Esophagus (tissue), 2 donors: ENCODE results near the gene ANO4. TPM values are rescaled to one million over a fixed set of nuclear protein-coding genes. Genes with fewer than 3 reads are reported as not detected.
"Not testable (repeated sequence)": the region's sequence is repeated elsewhere in the genome, so short reads cannot be mapped to it uniquely, and the experiment has no call there.

Source experiments
- H3K27ac ChIP-seq, 2 donors: one replicate each; pipeline ENCODE4 v1.5.1; 2013; ENCODE audit warnings: low read depth in 2 of 2, mild to moderate bottlenecking in 2 of 2, inconsistent platforms in 1 of 2, low read length in 1 of 2, moderate library complexity in 1 of 2
- H3K27me3 ChIP-seq, 2 donors: one replicate each; pipeline ENCODE4 v1.6.1; 2013; ENCODE audit warnings: low read length in 2 of 2, control low read depth in 1 of 2, mild to moderate bottlenecking in 1 of 2; ENCODE audit not compliant: insufficient read depth in 2 of 2, control insufficient read depth in 1 of 2
- H3K36me3 ChIP-seq, 2 donors: one replicate each; pipeline ENCODE4 v1.6.1; 2013; ENCODE audit warnings: low read length in 1 of 2; ENCODE audit not compliant: control insufficient read depth in 2 of 2, insufficient read depth in 2 of 2
- H3K4me1 ChIP-seq, 2 donors: one replicate each; pipeline ENCODE4 v1.6.1; 2013; ENCODE audit warnings: low read length in 1 of 2; ENCODE audit not compliant: control insufficient read depth in 2 of 2, insufficient read depth in 2 of 2
- H3K4me3 ChIP-seq, 2 donors: one replicate each; pipeline ENCODE4 v1.5.1; 2013; ENCODE audit warnings: low read length in 2 of 2, mild to moderate bottlenecking in 2 of 2, low read depth in 1 of 2, moderate library complexity in 1 of 2
- H3K9me3 ChIP-seq, 2 donors: one replicate each; pipeline ENCODE4 v1.6.1; 2013; ENCODE audit warnings: mild to moderate bottlenecking in 2 of 2, low read depth in 1 of 2, low read length in 1 of 2, moderate library complexity in 1 of 2; ENCODE audit not compliant: control insufficient read depth in 2 of 2, insufficient read depth in 1 of 2
- WGBS, 2 donors: extraction: QIAGEN DNeasy Blood & Tissue Kit; methylation state at CpG; one replicate each; pipeline ENCODE4 v1.1.7; 2013; 5-methylcytosine and 5-hydroxymethylcytosine counted together
- polyA plus RNA-seq, 2 donors: library from polyadenylated mRNA; stranded (reverse); fragments of 200-250 nt; gene quantifications; one replicate each; pipeline ENCODE4 v1.2.3, GENCODE V29; 2013
- donor health status: healthy with polysubstance abuse.
- donor health status: Bipolar disorder and iron deficiency.

ANO4 gene
- polyA plus RNA-seq, 2 donors, result 0.02 TPM; not detected in 1

- not testable (repeated sequence) for H3K4me3 ChIP-seq, H3K27ac ChIP-seq, H3K36me3 ChIP-seq, H3K9me3 ChIP-seq, H3K4me1 ChIP-seq, H3K27me3 ChIP-seq
Observed at GRCh38 chr12:100989509-100989908, 194.9 kb downstream of the ANO4 start.

- H3K27me3 ChIP-seq, result no peaks in the 10 kb centered on the region
- H3K27ac ChIP-seq, result no peak overlapping the region
- H3K4me3 ChIP-seq, result no peak overlapping the region
- peaks cover 2 to 4% of the 10 kb centered on the region in 2 donors for H3K4me1 ChIP-seq
- WGBS, 2 donors, result 64 to 78% methylated on average over 2 of the region's 2 CpGs
- H3K36me3 ChIP-seq, result no peaks in the 10 kb centered on the region
- no peaks in the 10 kb centered on the region for H3K9me3 ChIP-seq
Observed at GRCh38 chr12:100991102-100991501, 196.5 kb downstream of the ANO4 start.

GRCh38 chr12:100992194-100992593 lies 197.6 kb downstream of the ANO4 start:
- WGBS, 2 donors, result 88 to 95% methylated on average over 1 of the region's 1 CpG

GRCh38 chr12:100993916-100994450 lies 199.4 kb downstream of the ANO4 start:
- H3K36me3 ChIP-seq, result no peaks in the 10 kb centered on the region
- WGBS, 2 donors, result 84 to 89% methylated on average over 2 of the region's 2 CpGs
- no peaks in the 10 kb centered on the region for H3K27me3 ChIP-seq

More at GRCh38 chr12:100992194-100992593, 197.6 kb downstream of the ANO4 start:
- Histone ChIP-seq H3K9me3 (no peaks in the 10 kb centered on the region), H3K36me3 (no peaks in the 10 kb centered on the region), H3K4me1 (peaks cover 2 to 4% of the 10 kb centered on the region in 2 donors), H3K4me3 (no peak overlapping the region), H3K27me3 (no peaks in the 10 kb centered on the region), H3K27ac (no peak overlapping the region)

GRCh38 chr12:100995201-100995600 lies 200.6 kb downstream of the ANO4 start:
- Histone ChIP-seq H3K27me3 (no peaks in the 10 kb centered on the region), H3K27ac (no peak overlapping the region), H3K9me3 (no peaks in the 10 kb centered on the region), H3K36me3 (no peaks in the 10 kb centered on the region), H3K4me1 (no peaks in the 10 kb centered on the region), H3K4me3 (no peak overlapping the region)
- 44 to 53% methylated on average over 3 of the region's 3 CpGs for WGBS, 2 donors

More at GRCh38 chr12:100993916-100994450, 199.4 kb downstream of the ANO4 start:
- H3K9me3 ChIP-seq, result no peaks in the 10 kb centered on the region
- H3K27ac ChIP-seq, result no peak overlapping the region
- no peak overlapping the region for H3K4me3 ChIP-seq
- no peaks in the 10 kb centered on the region for H3K4me1 ChIP-seq

GRCh38 chr12:100995771-100996170 lies 201.2 kb downstream of the ANO4 start:
- Histone ChIP-seq H3K4me1 (no peaks in the 10 kb centered on the region), H3K27ac (no peak overlapping the region), H3K36me3 (no peaks in the 10 kb centered on the region), H3K27me3 (no peaks in the 10 kb centered on the region), H3K4me3 (no peak overlapping the region), H3K9me3 (no peaks in the 10 kb centered on the region)
- WGBS, 2 donors, result 84 to 91% methylated on average over 4 of the region's 4 CpGs

- H3K27ac ChIP-seq, result no peak overlapping the region
- no peaks in the 10 kb centered on the region for H3K27me3 ChIP-seq
- no peak overlapping the region for H3K4me3 ChIP-seq
- 85 to 86% methylated on average over 5 of the region's 5 CpGs for WGBS, 2 donors
- no peaks in the 10 kb centered on the region for H3K9me3 ChIP-seq
- no peaks in the 10 kb centered on the region for H3K36me3 ChIP-seq
- H3K4me1 ChIP-seq, result no peaks in the 10 kb centered on the region
Observed at GRCh38 chr12:101001669-101002068, 207.1 kb downstream of the ANO4 start.

- Histone ChIP-seq H3K27ac (no peak overlapping the region), H3K27me3 (no peaks in the 10 kb centered on the region), H3K9me3 (peaks cover 0 to 2% of the 10 kb centered on the region in 2 donors), H3K4me3 (no peak overlapping the region), H3K4me1 (no peaks in the 10 kb centered on the region), H3K36me3 (no peaks in the 10 kb centered on the region)
- 56 to 67% methylated on average over 3 of the region's 3 CpGs for WGBS, 2 donors
Observed at GRCh38 chr12:101002696-101003419, 208.3 kb downstream of the ANO4 start.

- Histone ChIP-seq H3K27ac (no peak overlapping the region), H3K27me3 (no peaks in the 10 kb centered on the region), H3K4me3 (no peak overlapping the region), H3K9me3 (peaks cover 0 to 2% of the 10 kb centered on the region in 2 donors), H3K4me1 (no peaks in the 10 kb centered on the region), H3K36me3 (no peaks in the 10 kb centered on the region)
- 91 to 94% methylated on average over 1 of the region's 1 CpG for WGBS, 2 donors
Observed at GRCh38 chr12:101004898-101005297, 210.3 kb downstream of the ANO4 start.

GRCh38 chr12:101009274-101009673 lies 214.7 kb downstream of the ANO4 start:
- 95 to 96% methylated on average over 1 of the region's 1 CpG for WGBS, 2 donors
- H3K4me3 ChIP-seq, result no peak overlapping the region
- no peaks in the 10 kb centered on the region for H3K36me3 ChIP-seq
- no peaks in the 10 kb centered on the region for H3K27me3 ChIP-seq
- H3K9me3 ChIP-seq, result peaks cover 0 to 2% of the 10 kb centered on the region in 2 donors
- H3K4me1 ChIP-seq, result no peaks in the 10 kb centered on the region
- H3K27ac ChIP-seq, result no peak overlapping the region
